ENCODE results near the gene UBALD2. TPM values are rescaled to one million over a fixed set of nuclear protein-coding genes. Genes with fewer than 3 reads are reported as not detected.

The UBALD2 gene
- total RNA-seq, 4 donors from 2014 or later: 24.8 to 42.7 (median 35.6) TPM

DNA sequence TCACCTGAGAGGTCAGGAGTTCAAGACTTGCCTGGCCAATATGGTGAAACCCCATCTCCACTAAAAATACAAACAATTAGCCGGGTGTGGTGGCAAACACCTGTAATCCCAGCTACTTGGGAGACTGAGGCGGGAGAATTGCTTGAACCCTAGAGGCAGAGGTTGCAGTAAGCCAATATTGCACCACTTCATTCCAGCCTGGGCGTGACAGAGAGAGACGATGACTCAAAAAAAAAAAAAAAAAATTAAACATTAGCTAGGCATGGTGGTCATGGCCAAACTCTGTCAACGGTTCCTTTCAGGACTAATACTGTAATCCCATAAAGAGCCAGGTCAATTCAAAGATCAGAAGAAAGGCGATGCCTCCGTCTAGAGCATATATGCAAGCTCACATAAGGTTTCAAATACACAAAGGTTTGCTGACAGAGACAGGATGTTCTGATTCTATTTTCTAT is 27.3 kb upstream of the UBALD2 start:
- Histone ChIP-seq H3K4me1 (peaks cover 21% of the 10 kb centered on the region), H3K27ac (no peak overlapping the region), H3K9me3 (no peaks in the 10 kb centered on the region), H3K27me3 (peaks cover 8% of the 10 kb centered on the region), H3K36me3 (no peaks in the 10 kb centered on the region), H3K4me3 (no peak overlapping the region)
- DNase-seq (ENCODE audit: low spot score in 2 of 2): no peak
- WGBS: 76% methylated on average over 7 of the region's 7 CpGs
- TF ChIP-seq POLR2AphosphoS5 (IDR thresholded peaks at IDR 0.05) (no peak), POLR2A (IDR thresholded peaks at IDR 0.05) (no peak), EP300 (IDR thresholded peaks at IDR 0.05) (no peak)
- TF ChIP-seq, protein P1, sequence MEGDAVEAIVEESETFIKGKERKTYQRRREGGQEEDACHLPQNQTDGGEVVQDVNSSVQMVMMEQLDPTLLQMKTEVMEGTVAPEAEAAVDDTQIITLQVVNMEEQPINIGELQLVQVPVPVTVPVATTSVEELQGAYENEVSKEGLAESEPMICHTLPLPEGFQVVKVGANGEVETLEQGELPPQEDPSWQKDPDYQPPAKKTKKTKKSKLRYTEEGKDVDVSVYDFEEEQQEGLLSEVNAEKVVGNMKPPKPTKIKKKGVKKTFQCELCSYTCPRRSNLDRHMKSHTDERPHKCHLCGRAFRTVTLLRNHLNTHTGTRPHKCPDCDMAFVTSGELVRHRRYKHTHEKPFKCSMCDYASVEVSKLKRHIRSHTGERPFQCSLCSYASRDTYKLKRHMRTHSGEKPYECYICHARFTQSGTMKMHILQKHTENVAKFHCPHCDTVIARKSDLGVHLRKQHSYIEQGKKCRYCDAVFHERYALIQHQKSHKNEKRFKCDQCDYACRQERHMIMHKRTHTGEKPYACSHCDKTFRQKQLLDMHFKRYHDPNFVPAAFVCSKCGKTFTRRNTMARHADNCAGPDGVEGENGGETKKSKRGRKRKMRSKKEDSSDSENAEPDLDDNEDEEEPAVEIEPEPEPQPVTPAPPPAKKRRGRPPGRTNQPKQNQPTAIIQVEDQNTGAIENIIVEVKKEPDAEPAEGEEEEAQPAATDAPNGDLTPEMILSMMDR (IDR thresholded peaks at IDR 0.05): no peak

GRCh38 chr17:76238847-76239537 is 26.2 kb upstream of the UBALD2 start:
- no peak overlapping the region for H3K4me3 ChIP-seq
- no peak for DNase-seq (ENCODE audit: low spot score in 2 of 2)
- H3K9me3 ChIP-seq: no peaks in the 10 kb centered on the region
- no peak overlapping the region for H3K27ac ChIP-seq
- TF ChIP-seq, protein P1 (IDR thresholded peaks at IDR 0.05): no peak
- TF ChIP-seq POLR2AphosphoS5 (IDR thresholded peaks at IDR 0.05) (no peak), EP300 (IDR thresholded peaks at IDR 0.05) (no peak), POLR2A (IDR thresholded peaks at IDR 0.05) (no peak)
- peaks cover 17% of the 10 kb centered on the region for H3K27me3 ChIP-seq
- H3K4me1 ChIP-seq: peaks cover 21% of the 10 kb centered on the region
- no peaks in the 10 kb centered on the region for H3K36me3 ChIP-seq
- WGBS: 53% methylated on average over 11 of the region's 11 CpGs

DNA sequence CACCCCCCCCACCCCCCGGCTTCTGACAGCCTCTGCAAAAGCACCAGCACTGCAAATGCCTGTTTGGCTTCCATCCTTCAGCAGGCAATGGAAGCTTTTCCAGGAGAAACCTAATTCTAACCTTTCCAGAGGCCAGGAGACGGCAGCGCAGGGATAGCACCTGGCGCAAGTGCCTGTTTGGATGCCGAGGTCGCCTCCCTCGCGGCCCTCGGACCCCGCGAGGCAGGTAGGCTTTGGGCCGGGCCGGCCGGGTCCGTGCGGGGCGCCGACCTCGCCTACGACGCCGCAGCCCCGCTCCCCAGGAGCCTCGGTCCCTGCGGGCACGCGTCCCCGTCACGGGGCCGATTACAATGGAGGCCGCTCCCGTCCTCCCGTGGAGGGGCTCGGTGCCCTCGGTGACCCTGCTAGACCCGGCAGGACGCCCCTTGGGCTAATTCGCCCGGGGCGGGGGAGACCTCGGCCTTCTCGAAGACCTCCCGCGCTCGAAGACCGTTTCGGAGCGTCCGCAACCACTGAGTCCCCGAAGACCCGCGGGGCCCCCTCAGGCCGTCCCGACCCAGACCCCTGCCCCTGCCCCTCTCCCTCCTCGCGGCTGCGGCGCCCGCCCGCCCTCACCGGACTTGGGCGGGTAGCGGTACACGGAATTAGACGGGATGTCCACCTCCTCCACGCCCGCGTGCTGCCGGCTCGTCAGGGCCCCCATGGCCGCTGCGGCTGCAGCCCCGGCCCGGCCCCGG is 25.4 kb upstream of the UBALD2 start:
- Histone ChIP-seq H3K27ac (no peak overlapping the region), H3K27me3 (peaks cover 17% of the 10 kb centered on the region), H3K4me1 (peaks cover 24% of the 10 kb centered on the region), H3K36me3 (no peaks in the 10 kb centered on the region), H3K4me3 (peak overlapping the region; percentile 66), H3K9me3 (no peaks in the 10 kb centered on the region)
- peak in 1 of 2 donors; percentile 45 for DNase-seq (ENCODE audit: low spot score in 2 of 2)
- 9% methylated on average over 1 of the region's 75 CpGs for WGBS
- TF ChIP-seq, protein P1 (IDR thresholded peaks at IDR 0.05): no peak
- no peak for TF ChIP-seq POLR2AphosphoS5 (IDR thresholded peaks at IDR 0.05)
- no peak for TF ChIP-seq POLR2A (IDR thresholded peaks at IDR 0.05)
- TF ChIP-seq EP300 (IDR thresholded peaks at IDR 0.05): no peak

DNA sequence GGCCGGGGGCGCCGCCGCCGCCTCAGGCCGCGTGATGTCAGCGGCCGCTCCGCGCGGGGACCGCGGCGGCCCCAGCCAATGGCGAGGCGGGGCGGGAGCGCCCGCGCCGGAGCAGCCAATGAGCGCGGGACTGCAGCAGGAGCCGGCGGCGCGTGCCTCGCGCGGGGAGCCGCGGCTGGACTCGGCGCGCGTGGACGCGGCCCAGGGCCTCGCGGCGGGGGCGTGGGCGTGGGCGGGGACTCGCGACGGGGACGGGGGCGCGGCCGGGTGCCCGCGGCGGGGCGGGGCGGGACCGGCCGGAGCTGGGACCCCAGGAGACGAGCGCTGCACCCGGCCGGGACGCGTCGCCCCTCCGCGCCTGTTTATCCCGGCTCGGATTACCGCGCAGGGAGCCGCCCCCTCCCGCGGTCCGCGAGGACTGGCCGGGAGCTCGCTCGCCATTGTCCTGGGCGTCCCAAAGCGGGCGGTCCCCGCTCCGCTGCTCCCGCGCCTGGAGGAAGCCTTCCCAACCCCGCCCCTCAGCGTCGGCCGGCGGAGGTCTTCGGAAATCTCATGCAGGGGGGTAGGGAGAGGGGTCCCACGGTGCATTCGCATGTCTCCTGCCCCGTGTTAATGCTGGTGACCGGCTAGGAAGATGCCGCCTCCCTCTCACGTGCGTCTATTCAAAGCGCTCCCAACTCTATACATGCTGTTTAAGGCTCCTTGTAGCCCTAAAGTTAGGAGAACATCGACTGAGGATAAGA is 24.5 kb upstream of the UBALD2 start, which contains the start of gene RNF157:
TSS of gene RNF157 (minus strand) at position 33 of the 743 bp plus-strand sequence. CDS start 253 bp downstream, outside the sequence.
- Histone ChIP-seq H3K27ac (no peak within 1 kb of the TSS), H3K4me3 (peak within 1 kb of the TSS; percentile 66), H3K27me3 (peaks cover 17% of the 10 kb centered on the region), H3K9me3 (no peaks in the 10 kb centered on the region), H3K4me1 (peaks cover 24% of the 10 kb centered on the region), H3K36me3 (no peaks in the 10 kb centered on the region)
- DNase-seq (ENCODE audit: low spot score in 2 of 2): peak in 1 of 2 donors; percentile 69
- no peak for TF ChIP-seq EP300 (IDR thresholded peaks at IDR 0.05)
- no peak for TF ChIP-seq POLR2AphosphoS5 (IDR thresholded peaks at IDR 0.05)
- TF ChIP-seq POLR2A (IDR thresholded peaks at IDR 0.05): no peak
- TF ChIP-seq, protein P1 (IDR thresholded peaks at IDR 0.05): no peak
- 0% methylated on average over 2 of the region's 102 CpGs for WGBS
